Kasumi-1 (cell line): ENCODE data around the gene ASB5.

Experiments
- DNase-seq, 2 experiments: peaks; one replicate each; lab custom pipeline; 2025; lab: John Stamatoyannopoulos, UW

Gene ASB5

DNA sequence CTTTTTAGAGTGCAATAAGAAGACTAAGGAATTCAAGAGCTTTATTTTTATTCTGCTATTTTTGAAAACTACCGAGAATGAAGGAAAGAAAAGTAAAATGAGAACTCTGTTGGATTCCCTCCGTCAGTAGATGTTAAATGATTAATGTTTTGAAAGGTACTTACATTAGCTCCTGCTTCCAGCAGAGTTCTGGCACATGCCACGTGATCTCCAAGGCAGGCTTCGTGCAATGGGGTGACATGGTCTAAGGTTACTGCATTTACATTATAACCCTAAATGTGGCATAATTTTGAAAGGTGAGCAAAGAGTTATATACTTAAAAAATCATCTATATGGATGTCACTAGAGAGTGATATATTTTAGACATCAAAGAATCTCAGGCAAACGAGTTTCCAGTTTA is 46.9 kb downstream of the ASB5 start:
- DNase-seq, result no peak

GRCh38 chr4:176217510-176217909 is 51.5 kb downstream of the ASB5 start:
- DNase-seq, result no peak

DNA sequence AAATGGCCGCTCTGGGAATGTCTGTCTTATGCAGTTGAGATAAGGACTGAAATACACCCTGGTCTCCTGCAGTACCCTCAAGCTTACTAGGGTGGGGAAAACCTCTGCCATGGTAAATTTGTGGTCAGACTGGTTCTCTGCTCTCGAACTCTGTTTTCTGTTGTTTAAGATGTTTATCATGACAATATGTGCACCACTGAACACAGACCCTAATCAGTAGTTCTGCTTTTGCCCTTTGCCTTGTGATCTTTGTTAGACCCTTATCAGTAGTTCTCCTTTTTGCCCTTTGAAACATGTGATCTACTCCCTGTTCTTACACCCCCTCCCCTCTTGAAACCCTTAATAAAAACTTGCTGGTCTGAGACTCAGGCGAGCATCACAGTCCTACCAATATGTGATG is 56.7 kb downstream of the ASB5 start:
- DNase-seq, result peak in 1 of 2 experiments; percentile 1

DNA sequence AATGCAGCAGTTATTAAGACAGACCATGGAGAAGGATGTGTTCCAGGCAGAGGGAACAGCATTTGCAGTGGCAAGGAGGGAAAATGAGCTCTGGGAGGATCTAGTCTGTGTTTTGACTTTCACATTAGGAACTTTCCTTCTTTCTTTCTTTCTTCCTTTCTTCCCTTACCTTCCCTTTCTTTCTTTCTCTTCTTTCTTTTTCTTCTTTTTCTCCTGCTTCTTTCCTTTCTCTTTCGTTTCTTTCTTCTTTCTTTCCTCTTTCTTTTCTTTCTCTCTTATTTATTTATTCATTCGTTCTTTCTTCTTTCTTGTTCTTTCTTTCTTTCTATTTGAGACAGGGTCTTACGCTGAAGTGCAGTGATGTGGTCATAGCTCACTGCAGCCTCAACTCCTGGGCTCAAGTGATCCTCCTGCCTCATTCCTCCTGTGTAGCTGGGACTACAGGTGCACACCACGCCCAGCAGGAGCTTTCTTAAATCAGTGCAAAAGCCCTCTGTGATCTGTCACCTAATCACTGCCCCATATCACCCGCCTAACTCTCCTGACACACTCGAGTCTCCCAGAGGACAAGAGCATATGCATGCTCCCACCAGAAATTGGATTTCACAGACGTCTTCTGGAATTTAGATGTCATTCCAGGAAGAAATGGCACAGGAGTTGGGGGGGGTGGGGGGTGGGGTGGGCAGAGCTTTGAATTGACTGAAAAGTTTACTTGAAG is 58.3 kb downstream of the ASB5 start:
- DNase-seq, result no peak

GRCh38 chr4:176210101-176210500 is 58.9 kb downstream of the ASB5 start:
- DNase-seq, result no peak

DNA sequence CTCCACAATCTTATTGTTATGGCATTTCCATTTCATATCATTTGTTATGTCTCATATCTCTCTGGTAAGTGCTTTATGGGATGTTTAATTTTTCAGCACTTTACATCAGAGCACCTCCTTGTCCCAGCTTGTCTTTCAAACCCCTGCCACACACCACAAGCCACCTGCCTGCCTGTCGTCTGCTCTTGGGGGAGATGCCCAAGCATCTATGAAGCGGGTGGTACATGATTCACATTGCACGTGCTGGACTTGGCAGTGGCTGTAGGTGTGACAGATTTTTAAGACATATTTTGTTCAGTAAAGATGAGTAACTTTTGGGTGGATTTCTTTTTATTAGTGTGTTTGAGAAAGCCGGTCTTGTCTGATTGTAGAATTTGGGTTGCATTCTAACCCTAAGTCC is 59.5 kb downstream of the ASB5 start:
- DNase-seq, result no peak

GRCh38 chr4:176207839-176208238 is 61.2 kb downstream of the ASB5 start:
- no peak for DNase-seq

- no peak for DNase-seq
Observed at GRCh38 chr4:176205299-176205698, 63.7 kb downstream of the ASB5 start.

DNA sequence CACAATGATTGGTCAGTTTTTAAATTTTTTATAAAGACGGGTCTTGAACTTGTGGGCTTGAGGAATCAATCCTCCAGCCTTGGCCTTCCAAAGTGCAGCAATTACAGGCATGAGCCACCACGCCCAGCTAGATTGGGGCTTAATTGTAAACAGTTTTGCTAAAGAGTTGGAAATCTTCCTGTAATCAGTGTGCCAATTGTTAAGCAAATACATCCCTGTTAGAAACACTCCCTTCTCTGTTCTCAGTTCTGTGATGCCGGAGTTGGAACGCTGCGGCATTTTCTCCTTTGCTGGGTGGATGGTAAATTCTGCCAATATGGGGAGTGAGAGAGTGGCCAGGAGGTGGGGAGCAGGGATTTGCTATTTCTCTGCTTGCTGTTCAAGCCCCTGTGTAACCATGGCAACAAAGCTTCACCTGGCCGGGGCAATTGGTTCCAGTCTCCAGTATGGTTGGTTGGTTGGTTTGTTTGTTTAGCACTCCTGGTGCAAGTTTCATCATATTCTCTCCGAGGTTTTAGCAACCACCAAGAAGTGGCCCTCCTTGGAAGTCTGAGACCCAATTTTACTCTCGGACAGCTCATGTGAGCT is 70.6 kb downstream of the ASB5 start:
- no peak for DNase-seq

DNA sequence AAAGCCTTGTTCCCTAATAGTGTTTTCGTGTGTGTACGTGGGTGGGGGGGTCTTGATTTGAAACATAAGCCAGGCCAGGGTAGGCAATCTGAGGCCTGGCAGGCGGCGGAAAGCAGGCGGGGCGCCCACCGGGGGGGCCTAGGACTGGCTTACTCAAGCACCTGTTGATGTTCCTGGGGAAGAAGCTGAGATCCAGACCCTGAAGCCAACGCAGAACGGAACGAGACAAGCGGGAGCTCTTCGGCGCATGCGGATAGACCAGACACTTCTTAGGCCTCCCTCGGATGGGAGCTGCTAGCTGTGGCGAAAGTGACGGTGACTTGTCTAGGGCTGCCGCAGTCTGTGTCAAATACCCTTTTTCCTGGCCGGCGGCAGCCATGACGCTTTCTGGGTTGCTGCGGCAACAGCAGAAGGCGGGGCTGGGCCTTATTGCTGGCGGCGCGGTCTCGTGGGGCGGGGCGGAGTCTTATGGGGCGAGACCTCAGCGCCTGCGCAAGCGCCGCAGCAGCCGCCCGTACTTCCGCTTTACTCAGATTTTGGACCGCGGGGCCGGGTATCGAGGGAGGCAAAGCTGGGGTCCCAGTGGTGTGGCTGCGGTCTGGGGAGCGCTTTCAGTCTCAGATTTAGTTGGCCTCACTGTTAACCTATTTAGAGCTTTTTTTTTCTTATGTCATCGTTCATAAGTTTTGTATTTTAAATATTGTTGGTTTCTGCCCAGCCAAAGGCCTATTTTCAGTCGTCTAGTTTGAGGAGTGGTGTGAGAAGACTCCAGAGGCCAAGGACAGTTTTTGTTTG is 73.6 kb downstream of the ASB5 start, which contains the start of gene SPATA4:
Gene SPATA4, minus strand, starts transcription at position 402 of the 795 bp plus-strand sequence. Its CDS starts 23 bp downstream, at position 379.
- DNase-seq, result peak; percentile 87 to 92

- no peak for DNase-seq
Observed at GRCh38 chr4:176193938-176194337, 75.1 kb downstream of the ASB5 start.

GRCh38 chr4:176193126-176193525 is 75.9 kb downstream of the ASB5 start:
- no peak for DNase-seq

- no peak for DNase-seq
Observed at GRCh38 chr4:176191974-176192373, 77.0 kb downstream of the ASB5 start.

DNA sequence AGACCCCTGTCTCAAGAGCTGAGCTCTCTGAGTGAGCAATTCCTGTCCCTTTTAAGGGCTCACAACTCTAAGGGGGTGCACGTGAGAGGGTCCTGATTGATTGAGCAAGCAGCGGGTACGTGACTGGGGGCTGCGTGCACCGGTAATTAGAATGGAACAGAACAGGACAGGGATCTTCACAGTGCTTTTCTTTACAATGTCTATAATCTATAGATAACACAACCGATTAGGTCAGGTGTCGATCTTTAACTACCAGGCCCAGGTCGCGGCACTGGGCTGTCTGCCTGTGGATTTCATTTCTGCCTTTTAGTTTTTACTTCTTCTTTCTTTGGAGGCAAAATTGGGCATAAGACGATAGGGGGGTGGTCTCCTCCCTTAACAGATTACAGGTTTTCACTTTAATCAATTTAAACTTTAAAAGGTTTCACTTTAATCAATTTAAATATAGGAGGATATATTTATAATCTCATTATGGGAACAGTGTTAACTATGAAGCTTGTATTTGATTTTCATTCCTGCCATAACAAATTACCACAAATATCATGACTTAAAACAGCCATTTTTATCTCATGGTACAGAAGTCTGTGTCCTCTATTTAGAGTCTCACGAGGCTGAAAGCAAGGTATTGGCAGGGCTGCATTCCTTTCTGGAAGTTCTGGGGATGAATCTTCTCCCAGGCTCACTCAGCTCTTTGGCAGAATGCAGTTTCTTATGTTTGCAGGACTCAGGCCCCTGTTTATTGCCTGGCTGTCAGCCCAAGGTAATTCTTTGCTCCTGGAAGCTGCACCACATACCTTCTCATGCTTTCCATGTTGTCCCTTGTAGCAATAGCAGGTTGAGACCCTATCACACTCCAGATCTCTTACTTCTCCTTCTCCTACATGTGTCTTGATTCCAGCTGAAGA is 78.9 kb downstream of the ASB5 start:
- DNase-seq, result no peak

GRCh38 chr4:176188654-176189053 is 80.4 kb downstream of the ASB5 start:
- peak in 1 of 2 experiments; percentile 15 for DNase-seq

- DNase-seq, result no peak
Observed at GRCh38 chr4:176187624-176188023, 81.4 kb downstream of the ASB5 start.

GRCh38 chr4:176186671-176187395 is 82.2 kb downstream of the ASB5 start:
- no peak for DNase-seq

GRCh38 chr4:176186067-176186466 is 83.0 kb downstream of the ASB5 start:
- DNase-seq, result no peak

DNA sequence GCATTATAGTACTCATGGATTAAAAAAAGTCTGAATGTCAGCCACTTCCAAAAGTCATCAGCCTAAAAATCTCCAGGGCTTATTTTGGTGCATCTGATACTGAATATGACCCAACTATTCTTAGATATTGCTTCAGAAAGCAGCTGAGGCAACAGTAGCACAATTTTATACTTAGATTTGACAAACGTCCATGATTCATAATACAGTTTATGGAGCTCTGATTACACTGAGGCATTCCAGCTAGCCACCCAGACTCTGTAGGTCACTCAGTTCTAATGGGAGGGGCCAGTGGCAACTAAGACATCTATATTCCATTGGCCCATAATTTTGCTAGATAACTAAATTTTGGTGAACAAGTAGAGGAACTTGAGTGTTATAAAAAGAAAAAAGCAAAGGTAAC is 84.0 kb downstream of the ASB5 start:
- DNase-seq, result no peak
